Activated CD4-positive, alpha-beta T cell treated with anti-CD3 and anti-CD28 coated beads, Interleukin-2, amount 10 ng/mL, durations not matched to agents 24 days and 14 days (primary cell): ENCODE data around the gene GLIS2. TPM values are rescaled to one million over a fixed set of nuclear protein-coding genes. Genes with fewer than 3 reads are reported as not detected.
A peak's percentile ranks its signal among the peaks of the same experiment; 100 is the strongest.
"Not testable (repeated sequence)": the region's sequence is repeated elsewhere in the genome, so short reads cannot be mapped to it uniquely, and the experiment has no call there.

Experiments
- DNase-seq: peaks from one replicate; pipeline ENCODE4 v3.0.0; 2022
- H3K27ac Mint-ChIP-seq: one replicate; pipeline ENCODE4 v1.8.0; 2022; ENCODE audit warnings: mild to moderate bottlenecking, mixed read lengths
- H3K27me3 Mint-ChIP-seq: one replicate; pipeline ENCODE4 v1.8.0; 2022; ENCODE audit warnings: mixed read lengths
- H3K36me3 Mint-ChIP-seq: one replicate; pipeline ENCODE4 v1.8.0; 2022; ENCODE audit warnings: low read depth, mild to moderate bottlenecking, mixed read lengths
- H3K4me1 Mint-ChIP-seq: one replicate; pipeline ENCODE4 v1.8.0; 2021; ENCODE audit warnings: mixed read lengths
- H3K4me3 Mint-ChIP-seq: one replicate; pipeline ENCODE4 v1.8.0; 2022; ENCODE audit warnings: mild to moderate bottlenecking, moderate library complexity, mixed read lengths
- H3K9me3 Mint-ChIP-seq: one replicate; pipeline ENCODE4 v1.8.0; 2021; ENCODE audit warnings: mixed read lengths
- intact Hi-C: fragments of 100-400 bp; cut with micrococcal nuclease; formaldehyde crosslinking; loops from one replicate; pipeline ENCODE4 v1.15.1; 2023
- total RNA-seq: library from RNA; stranded (reverse); gene quantifications from 2 replicates; pipeline ENCODE4 v1.2.3, GENCODE V29; 2022

The GLIS2 gene
- total RNA-seq, 1 donor from 2014 or later: 1.4 TPM

GRCh38 chr16:4339909-4340308, 24.0 kb downstream of the GLIS2 start:
- intact Hi-C loops: no loop called here
- H3K27me3 Mint-ChIP-seq: no peaks in the 10 kb centered on the region
- no peaks in the 10 kb centered on the region for H3K9me3 Mint-ChIP-seq
- peaks cover 7% of the 10 kb centered on the region for H3K36me3 Mint-ChIP-seq
- H3K27ac Mint-ChIP-seq: no peak overlapping the region
- DNase-seq: no peak
- no peak overlapping the region for H3K4me3 Mint-ChIP-seq
- H3K4me1 Mint-ChIP-seq: peaks cover 2% of the 10 kb centered on the region

- Mint-ChIP-seq H3K27ac (no peak overlapping the region), H3K27me3 (no peaks in the 10 kb centered on the region), H3K4me1 (peaks cover 2% of the 10 kb centered on the region), H3K4me3 (no peak overlapping the region), H3K36me3 (peaks cover 7% of the 10 kb centered on the region), H3K9me3 (no peaks in the 10 kb centered on the region)
- DNase-seq: no peak
- intact Hi-C loops: no loop called here
These were observed 24.6 kb downstream of the GLIS2 start for GRCh38 chr16:4340443-4340842.

- DNase-seq: no peak
- intact Hi-C loops: no loop called here
- H3K9me3 Mint-ChIP-seq: no peaks in the 10 kb centered on the region
- no peak overlapping the region for H3K27ac Mint-ChIP-seq
- H3K4me1 Mint-ChIP-seq: peaks cover 2% of the 10 kb centered on the region
- no peak overlapping the region for H3K4me3 Mint-ChIP-seq
- H3K27me3 Mint-ChIP-seq: no peaks in the 10 kb centered on the region
- H3K36me3 Mint-ChIP-seq: peaks cover 7% of the 10 kb centered on the region
These were observed 25.4 kb downstream of the GLIS2 start for GRCh38 chr16:4341250-4341649.

GRCh38 chr16:4342866-4343744, 27.2 kb downstream of the GLIS2 start:
- H3K4me3 Mint-ChIP-seq: no peak overlapping the region
- DNase-seq: no peak
- peaks cover 4% of the 10 kb centered on the region for H3K4me1 Mint-ChIP-seq
- intact Hi-C loops: no loop called here
- H3K27me3 Mint-ChIP-seq: no peaks in the 10 kb centered on the region
- peaks cover 7% of the 10 kb centered on the region for H3K36me3 Mint-ChIP-seq
- no peaks in the 10 kb centered on the region for H3K9me3 Mint-ChIP-seq
- H3K27ac Mint-ChIP-seq: no peak overlapping the region

- intact Hi-C loops, H3K9me3 Mint-ChIP-seq, H3K4me3 Mint-ChIP-seq, H3K4me1 Mint-ChIP-seq, H3K27me3 Mint-ChIP-seq, H3K27ac Mint-ChIP-seq, H3K36me3 Mint-ChIP-seq, DNase-seq: not testable (repeated sequence)
These were observed 28.6 kb downstream of the GLIS2 start for GRCh38 chr16:4344300-4344982.

DNA sequence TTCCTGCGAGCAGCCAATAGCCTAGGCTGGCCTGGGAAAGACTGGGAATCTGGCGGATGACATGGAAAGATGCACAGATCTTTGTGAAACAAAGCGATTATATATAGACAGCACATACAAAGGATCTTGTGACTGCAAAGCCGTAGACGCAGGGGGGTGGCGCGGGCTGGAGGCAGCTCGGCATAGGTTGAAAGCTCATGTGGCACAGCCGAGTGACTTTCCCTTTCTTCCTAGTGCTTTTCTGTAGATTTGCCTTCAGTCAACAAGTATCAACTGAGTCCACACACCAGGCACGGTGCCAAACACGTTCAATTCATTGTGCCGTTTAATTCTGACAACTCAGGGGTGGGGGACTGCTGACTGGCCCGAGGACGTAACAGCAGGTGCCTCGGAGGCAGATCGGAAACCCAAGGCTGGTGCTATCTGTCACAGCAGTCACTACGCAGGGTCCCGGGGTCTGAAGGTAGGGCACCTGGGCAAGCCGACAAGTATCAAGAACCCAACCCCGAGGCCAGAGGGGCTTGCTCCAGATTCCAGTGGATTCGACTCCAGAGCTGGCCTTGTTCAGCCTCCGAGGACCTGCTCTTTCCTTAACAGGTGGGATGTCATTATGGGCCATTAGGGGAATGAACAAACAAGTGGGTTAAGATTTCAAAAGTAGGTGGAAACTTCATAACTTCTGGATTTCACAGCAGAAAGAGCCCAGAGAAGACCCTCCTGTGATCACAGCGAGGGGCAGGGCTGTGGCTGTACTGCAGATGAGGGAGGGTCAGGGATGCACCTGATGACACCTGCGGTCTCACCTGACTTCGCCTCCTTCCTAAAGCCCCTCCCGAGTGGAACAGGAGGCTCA, 29.3 kb downstream of the GLIS2 start:
- Mint-ChIP-seq H3K4me3 (no peak overlapping the region), H3K27me3 (no peaks in the 10 kb centered on the region), H3K9me3 (no peaks in the 10 kb centered on the region), H3K4me1 (peaks cover 4% of the 10 kb centered on the region), H3K36me3 (peaks cover 9% of the 10 kb centered on the region), H3K27ac (no peak overlapping the region)
- peak; percentile 58 for DNase-seq
- intact Hi-C loops: no loop called here

DNA sequence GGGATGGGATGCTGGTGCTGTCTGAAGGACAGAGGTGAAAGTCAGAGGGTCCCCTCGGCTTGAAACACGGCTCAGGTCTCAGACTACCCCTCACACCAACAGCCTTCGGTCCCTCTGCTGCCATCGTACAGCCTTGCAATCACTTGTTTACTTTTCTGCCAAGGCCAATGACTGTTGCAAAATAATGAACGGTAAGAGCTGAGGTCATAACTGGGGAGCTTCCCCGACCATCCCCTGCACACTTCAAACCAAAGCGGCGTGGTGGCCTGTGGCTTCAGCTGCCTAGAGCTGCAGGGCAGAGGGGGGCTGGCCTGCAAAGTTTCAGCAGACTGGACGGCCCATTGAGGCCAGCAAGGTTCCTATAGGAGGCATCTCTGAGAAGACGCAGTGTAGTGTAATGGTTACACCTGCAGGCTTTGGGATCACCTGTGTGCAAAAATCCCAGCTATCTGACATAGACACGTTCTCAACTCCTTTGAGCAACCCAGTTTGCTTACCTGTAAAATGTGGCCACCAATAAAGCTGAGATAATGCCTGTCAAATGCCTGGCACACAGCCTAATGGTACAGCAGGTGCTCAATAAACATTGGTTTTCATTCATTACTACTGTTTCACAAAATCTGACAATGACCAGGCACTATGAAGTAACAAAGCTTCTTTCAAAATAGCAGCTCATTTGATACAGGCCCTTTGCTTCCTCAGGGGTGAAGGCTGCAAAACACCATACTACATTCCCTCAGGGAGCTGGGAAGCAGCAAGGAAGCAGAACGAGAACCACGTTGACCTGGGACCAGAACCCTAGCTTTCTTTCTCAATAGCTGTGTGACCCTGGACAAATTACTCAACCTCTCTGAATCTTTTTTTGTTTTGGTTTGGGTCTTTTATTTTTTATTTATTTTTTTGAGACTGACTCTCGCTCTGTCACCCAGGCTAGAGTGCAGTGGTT, 30.2 kb downstream of the GLIS2 start:
- Mint-ChIP-seq H3K27ac (peak overlapping the region; percentile 32), H3K4me1 (peaks cover 8% of the 10 kb centered on the region)
- intact Hi-C loops: no loop called here

DNA sequence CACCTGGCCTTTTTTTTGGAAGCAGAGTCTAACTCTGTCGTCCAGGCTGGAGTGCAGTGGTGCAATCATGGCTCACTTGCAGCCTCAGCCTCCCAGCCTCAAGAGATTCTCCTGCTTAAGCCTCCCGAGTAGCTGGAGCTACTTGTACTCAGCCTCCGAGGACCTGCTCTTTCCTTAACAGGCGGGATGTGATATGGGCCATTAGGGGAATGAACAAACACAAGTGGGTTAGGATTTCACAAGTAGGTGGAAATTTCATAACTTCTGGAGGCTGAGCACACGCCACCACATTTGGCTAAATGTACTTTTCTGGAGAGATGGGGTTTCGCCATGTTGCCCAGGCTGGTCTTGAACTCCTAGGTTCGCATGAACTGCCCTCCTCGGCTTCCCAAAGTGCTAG, 31.1 kb downstream of the GLIS2 start:
- intact Hi-C loops: no loop called here
- no peak overlapping the region for H3K27ac Mint-ChIP-seq
- no peaks in the 10 kb centered on the region for H3K27me3 Mint-ChIP-seq
- H3K4me3 Mint-ChIP-seq: no peak overlapping the region
- H3K36me3 Mint-ChIP-seq: peaks cover 7% of the 10 kb centered on the region
- peaks cover 14% of the 10 kb centered on the region for H3K4me1 Mint-ChIP-seq
- H3K9me3 Mint-ChIP-seq: no peaks in the 10 kb centered on the region
- DNase-seq: no peak

More for the DNA sequence above, 30.2 kb downstream of the GLIS2 start:
- H3K36me3 Mint-ChIP-seq: peaks cover 7% of the 10 kb centered on the region
- no peaks in the 10 kb centered on the region for H3K27me3 Mint-ChIP-seq
- H3K9me3 Mint-ChIP-seq: no peaks in the 10 kb centered on the region
- H3K4me3 Mint-ChIP-seq: no peak overlapping the region
- DNase-seq: no peak

DNA sequence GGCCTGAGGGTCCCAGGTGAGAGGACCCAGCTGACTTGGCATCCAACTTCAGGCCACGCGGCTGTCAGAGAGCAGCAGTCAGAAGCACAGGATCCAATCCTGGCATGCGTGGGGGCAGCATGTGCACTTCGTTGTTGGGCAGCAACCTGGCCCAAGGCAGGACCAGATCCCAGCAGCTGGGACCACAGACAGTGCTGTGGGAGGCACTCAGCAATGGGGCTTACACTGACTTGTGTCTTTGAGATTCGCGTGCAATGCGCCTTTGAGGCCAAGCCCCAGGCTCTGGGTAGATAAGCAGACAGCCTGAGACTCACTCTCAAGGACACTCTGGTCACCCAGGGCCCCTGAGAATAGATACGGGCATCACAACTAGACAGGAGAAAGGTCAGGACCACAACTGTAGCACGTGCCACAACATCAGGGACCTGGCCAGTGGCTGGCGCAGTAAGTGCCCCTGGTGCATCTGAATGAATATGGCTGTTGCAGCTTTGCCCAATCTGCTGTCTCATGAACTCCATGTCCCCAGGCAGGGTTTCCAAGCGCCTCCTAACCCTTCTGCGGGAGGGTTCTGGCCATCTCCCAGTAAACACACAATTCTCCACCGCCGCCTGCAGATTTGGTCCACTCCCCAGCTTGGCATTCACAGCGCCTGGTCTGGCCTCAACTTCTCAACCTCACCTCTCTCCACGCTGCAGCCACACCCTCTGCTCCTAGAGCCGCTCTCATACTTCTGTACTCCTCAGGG, 32.1 kb downstream of the GLIS2 start:
- H3K4me1 Mint-ChIP-seq: peaks cover 14% of the 10 kb centered on the region
- H3K4me3 Mint-ChIP-seq: no peak overlapping the region
- no peak overlapping the region for H3K27ac Mint-ChIP-seq
- peaks cover 7% of the 10 kb centered on the region for H3K36me3 Mint-ChIP-seq
- H3K27me3 Mint-ChIP-seq: no peaks in the 10 kb centered on the region
- H3K9me3 Mint-ChIP-seq: no peaks in the 10 kb centered on the region
- intact Hi-C loops: no loop called here
- DNase-seq: no peak

DNA sequence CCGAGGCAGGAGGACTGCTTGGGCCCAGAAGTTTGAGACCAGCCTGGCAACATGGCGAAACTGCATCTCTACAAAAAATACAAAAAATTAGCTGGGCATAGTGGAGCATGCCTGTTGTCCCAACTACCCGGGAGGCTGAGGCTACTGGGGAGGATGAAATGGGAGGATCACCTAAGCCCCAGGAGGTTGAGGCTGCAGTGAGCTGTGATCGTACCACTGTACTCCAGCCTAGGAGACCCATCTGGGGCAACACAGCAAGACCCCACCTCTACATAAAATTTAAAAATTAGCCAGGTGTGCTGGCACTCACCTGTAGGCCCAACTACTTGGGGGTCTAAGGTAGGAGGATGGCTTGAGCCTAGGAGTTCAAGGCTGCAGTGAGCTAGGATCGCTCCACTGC, 33.5 kb downstream of the GLIS2 start:
- peak overlapping the region; percentile 40 for H3K4me3 Mint-ChIP-seq
- no peak for DNase-seq

DNA sequence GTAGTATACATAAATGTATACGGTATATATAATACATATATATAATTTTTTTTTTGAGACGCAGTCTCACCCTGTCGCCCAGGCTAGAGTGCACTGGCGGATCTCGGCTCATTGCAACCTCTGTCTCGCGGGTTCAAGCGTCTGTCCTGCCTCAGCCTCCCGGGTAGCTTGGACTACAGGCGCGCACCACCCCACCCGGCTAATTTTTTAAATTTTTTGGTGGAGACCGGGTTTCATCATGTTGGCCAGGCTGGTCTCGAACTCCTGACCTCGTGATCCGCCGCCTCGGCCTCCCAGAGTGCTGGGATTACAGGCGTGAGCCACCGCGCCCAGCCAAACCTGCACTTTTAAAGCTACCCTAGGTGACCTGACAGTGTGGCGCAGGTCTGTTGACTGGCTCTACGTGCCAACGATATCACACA, 34.5 kb downstream of the GLIS2 start:
- Mint-ChIP-seq H3K27ac (peak overlapping the region; percentile 94), H3K36me3 (peaks cover 7% of the 10 kb centered on the region), H3K4me3 (peak overlapping the region; percentile 96), H3K9me3 (no peaks in the 10 kb centered on the region), H3K27me3 (no peaks in the 10 kb centered on the region), H3K4me1 (peaks cover 12% of the 10 kb centered on the region)
- no peak for DNase-seq
- intact Hi-C loops: loop anchor here (2.0 to 10.0 kb wide), 3 partner anchors 52 to 124 kb away; partner anchors contain the start of genes HMOX2 and NMRAL1

More for the DNA sequence above, 33.5 kb downstream of the GLIS2 start:
- Mint-ChIP-seq H3K27me3 (no peaks in the 10 kb centered on the region), H3K4me1 (peaks cover 14% of the 10 kb centered on the region), H3K27ac (no peak overlapping the region), H3K9me3 (no peaks in the 10 kb centered on the region), H3K36me3 (peaks cover 7% of the 10 kb centered on the region)
- intact Hi-C loops: no loop called here
